ENCODE results near the gene SOX3.

Gene SOX3

GRCh38 chrX:140492066-140492994 lies 12.5 kb downstream of the SOX3 start:
- DNase-seq, result no peak

GRCh38 chrX:140480765-140481164 lies 24.1 kb downstream of the SOX3 start:
- DNase-seq, result no peak

GRCh38 chrX:140477987-140478386 lies 26.9 kb downstream of the SOX3 start:
- no peak for DNase-seq

- DNase-seq, result no peak
Observed at GRCh38 chrX:140475025-140475424, 29.8 kb downstream of the SOX3 start.

- DNase-seq, result no peak
Observed at GRCh38 chrX:140467211-140467610, 37.7 kb downstream of the SOX3 start.
